ENCODE measurements around the gene BDP1.
"Not testable (repeated sequence)": the region's sequence is repeated elsewhere in the genome, so short reads cannot be mapped to it uniquely, and the experiment has no call there.

Gene BDP1

DNA sequence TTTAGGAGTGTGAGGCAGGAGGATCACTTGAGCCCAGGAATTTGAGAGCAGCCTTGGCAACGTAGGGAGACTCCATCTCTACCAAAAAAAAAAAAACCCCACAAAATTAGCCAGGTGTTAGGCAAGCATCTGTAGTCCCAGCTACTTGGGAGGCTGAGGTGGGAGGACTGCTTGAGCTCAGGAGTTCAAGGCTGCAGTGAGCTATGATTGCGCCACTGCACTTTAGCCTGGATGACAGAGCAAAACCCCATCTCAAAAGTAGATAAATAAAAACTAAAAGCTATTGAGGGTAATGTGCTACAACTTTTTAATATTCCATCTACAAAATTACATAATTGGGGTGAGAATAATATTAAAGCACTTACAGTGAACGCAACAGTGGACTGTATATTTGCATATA lies 5.9 kb downstream of the BDP1 start:
- no peak for FAIRE-seq

DNA sequence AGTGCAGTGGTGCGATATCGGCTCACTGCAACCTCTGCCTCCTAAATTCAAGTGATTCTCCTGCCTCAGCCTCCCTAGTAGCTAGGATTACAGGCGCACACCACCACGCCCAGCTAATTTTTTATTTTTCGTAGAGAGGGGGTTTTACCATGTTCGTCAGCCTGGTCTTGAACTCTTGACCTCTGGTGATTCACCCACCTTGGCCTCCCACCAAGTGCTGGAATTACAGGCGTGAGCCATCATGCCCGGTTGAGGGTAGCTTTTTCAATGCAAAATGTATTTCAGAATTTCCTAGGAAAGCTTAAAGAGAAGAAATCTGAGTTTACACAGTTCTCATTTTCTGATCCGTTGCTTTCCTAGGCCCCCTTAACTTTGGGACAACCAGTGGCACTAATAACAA lies 15.7 kb downstream of the BDP1 start:
- FAIRE-seq (no peak), DNase-seq (ENCODE audit: insufficient read length, low spot score) (no peak)

More for the DNA sequence above, 5.9 kb downstream of the BDP1 start:
- no peak for DNase-seq (ENCODE audit: insufficient read length, low spot score)

GRCh38 chr5:71475788-71476384 lies 20.4 kb downstream of the BDP1 start:
- DNase-seq (ENCODE audit: insufficient read length, low spot score) = peak; percentile 44

DNA sequence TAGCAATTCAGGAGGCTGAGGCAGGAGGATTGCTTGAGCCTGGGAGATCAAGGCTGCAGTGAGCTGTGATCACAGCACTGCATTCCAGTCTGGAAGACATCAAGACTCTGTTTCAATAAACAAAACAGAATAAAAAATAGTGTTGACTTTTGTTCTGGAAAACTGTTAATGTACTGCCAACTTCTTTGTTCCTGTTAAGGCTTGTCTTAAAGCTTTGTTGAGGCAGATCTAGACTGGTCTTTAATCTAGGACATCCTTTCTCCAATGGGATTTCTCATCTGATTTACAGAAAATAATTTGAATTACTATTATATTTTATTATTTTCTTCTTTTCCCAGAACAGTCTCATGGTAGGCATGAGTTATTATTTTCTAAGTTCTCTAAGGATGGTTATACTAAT lies 26.0 kb downstream of the BDP1 start:
- FAIRE-seq (no peak), DNase-seq (ENCODE audit: insufficient read length, low spot score) (no peak)

More at GRCh38 chr5:71475788-71476384, 20.4 kb downstream of the BDP1 start:
- FAIRE-seq = no peak

DNA sequence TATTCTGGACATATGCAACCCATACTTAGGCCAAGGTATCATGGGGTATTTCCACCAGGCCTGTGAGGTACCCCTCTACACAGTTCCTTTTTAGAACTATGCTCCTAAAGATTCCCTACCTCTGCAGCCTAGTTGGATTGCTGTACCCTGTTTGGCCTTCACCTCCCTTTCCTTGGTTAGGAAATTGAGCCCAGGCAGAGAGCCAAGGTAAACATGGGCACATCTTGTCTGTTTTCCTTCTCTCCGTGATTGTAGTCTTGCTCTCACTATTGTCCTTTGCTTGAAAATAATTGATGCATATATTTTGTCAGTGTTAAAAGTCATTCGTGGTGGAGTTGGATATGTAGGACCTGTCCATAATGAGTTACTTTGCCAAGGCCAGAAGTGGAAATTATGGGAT lies 26.7 kb downstream of the BDP1 start:
- FAIRE-seq (peak; percentile 70), DNase-seq (ENCODE audit: insufficient read length, low spot score) (no peak)

GRCh38 chr5:71483355-71483754 lies 27.9 kb downstream of the BDP1 start:
- FAIRE-seq (no peak), DNase-seq (ENCODE audit: insufficient read length, low spot score) (peak; percentile 37)

DNA sequence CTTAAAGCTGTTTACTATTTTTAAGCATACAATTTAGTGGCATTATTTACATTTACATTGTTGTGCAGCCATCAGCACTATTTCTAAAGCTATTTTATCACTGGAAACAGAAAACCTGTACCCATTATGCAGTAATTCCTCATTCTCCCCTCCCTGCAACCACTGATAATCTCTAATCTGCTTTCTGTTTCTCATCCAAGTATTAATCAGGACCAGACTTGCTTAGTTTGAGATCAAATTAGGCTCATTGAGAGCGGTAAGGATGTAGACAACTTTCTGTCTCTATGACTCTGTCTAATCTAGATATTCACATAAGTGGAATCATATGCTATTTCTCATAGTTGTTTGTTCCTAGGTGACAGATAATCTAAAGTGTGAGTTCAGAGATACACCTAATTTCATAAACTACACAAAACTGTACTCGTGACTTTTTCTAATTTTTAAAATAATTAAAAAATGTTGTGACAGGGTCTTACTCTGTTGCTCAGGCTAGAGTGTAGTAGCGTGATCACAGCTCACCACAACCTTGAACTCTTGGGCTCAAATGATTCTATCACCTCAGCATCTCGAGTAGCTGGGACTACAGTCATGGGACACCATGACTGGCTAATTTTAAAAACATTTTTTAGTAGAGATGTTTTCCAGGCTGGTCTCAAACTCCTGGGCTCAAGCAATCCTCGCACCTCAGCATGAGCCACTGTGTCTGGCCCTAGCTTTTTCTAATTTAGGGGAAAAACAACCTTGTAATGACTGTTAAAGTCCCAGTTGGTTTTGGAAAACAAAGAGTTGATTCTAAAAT lies 37.6 kb downstream of the BDP1 start:
- no peak for FAIRE-seq
- DNase-seq (ENCODE audit: insufficient read length, low spot score) = no peak

DNA sequence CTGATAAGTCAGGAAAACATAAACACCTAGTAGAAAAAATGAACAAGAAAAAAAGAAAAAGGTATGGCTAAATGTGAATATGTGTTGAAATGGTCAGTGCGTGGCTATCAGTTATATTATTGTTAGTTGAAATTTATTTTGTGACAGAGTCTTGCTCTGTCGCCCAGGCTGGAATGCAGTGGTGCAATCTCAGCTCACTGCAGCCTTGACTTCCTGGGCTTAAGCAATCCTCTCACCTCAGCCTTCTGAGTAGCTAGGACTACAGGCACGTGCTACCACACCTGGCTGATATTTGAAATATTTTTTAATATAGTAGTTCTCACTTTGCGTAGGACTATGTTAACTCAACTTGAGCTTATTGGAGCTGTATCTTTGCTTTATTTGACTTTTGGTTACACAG lies 38.8 kb downstream of the BDP1 start:
- FAIRE-seq; DNase-seq (ENCODE audit: insufficient read length, low spot score): not testable (repeated sequence)

GRCh38 chr5:71498756-71499155 lies 43.3 kb downstream of the BDP1 start:
- DNase-seq (ENCODE audit: insufficient read length, low spot score); FAIRE-seq: not testable (repeated sequence)

- FAIRE-seq = no peak
- DNase-seq (ENCODE audit: insufficient read length, low spot score) = no peak
Observed at GRCh38 chr5:71503536-71503935, 48.1 kb downstream of the BDP1 start.

GRCh38 chr5:71522151-71522550 lies 66.7 kb downstream of the BDP1 start:
- DNase-seq (ENCODE audit: insufficient read length, low spot score) (no peak), FAIRE-seq (no peak)

- DNase-seq (ENCODE audit: insufficient read length, low spot score); FAIRE-seq: not testable (repeated sequence)
Observed at GRCh38 chr5:71525611-71526010, 70.2 kb downstream of the BDP1 start.

GRCh38 chr5:71528206-71528605 lies 72.8 kb downstream of the BDP1 start:
- DNase-seq (ENCODE audit: insufficient read length, low spot score) = no peak
- no peak for FAIRE-seq

DNA sequence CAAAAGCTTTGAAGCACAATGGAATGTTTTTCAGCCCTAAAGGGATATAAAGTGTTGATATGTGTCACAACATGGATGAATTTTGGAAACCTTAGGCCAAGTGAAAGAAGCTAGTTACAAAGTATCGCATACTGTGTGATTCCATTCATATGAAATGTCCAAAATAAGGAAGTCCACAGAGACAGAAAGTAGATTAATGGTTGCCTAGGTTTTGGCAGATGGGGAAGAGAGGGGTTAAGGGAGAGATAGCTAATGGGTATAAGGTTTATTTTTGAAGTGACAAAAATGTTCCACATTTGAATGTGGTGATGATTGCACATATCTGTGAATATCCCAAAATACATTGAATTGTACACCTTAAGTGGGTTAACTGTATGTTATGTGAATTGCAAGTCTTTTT lies 74.2 kb downstream of the BDP1 start:
- FAIRE-seq (peak; percentile 16), DNase-seq (ENCODE audit: insufficient read length, low spot score) (no peak)

DNA sequence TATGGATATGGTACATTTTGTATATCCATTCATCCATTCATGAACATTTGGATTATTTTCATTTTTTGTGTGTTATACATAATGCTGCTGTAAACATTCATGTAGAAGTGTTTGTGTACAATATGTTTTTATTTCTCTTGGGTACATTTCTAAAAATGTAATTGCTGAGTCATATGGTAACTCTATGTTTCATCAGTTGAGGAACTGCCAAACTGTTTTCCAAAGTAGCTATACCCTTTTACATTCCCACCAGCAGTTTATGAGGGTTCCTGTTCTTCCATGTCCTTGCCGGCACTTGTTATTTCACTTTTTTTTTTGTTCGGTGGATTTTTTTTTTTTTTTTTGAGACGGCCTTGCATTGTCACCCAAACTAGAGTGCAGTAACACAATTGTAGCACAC lies 77.7 kb downstream of the BDP1 start:
- no peak for FAIRE-seq
- DNase-seq (ENCODE audit: insufficient read length, low spot score) = no peak

DNA sequence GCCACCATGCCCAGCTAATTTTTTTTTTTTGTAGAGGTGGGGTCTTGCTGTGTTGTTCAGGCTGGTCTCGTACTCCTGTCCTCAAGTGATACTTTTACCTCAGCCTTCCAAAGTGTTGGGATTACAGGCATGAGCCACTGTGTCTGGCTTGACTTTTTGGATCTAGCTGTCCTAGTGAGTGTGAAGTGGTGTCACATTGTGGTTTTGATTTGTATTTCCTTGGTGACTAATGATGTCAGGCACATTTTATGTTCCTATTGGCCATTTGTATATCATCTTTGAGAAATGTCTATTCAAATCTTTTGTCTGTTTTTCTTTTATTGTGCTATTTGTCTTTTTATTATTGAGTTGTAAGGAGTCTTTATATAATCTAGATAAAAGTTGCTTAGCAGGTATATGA lies 78.2 kb downstream of the BDP1 start:
- FAIRE-seq (no peak), DNase-seq (ENCODE audit: insufficient read length, low spot score) (no peak)

- FAIRE-seq (no peak), DNase-seq (ENCODE audit: insufficient read length, low spot score) (no peak)
Observed at GRCh38 chr5:71537687-71538086, 82.2 kb downstream of the BDP1 start.

GRCh38 chr5:71550885-71551284 lies 95.4 kb downstream of the BDP1 start:
- DNase-seq (ENCODE audit: insufficient read length, low spot score); FAIRE-seq: not testable (repeated sequence)

DNA sequence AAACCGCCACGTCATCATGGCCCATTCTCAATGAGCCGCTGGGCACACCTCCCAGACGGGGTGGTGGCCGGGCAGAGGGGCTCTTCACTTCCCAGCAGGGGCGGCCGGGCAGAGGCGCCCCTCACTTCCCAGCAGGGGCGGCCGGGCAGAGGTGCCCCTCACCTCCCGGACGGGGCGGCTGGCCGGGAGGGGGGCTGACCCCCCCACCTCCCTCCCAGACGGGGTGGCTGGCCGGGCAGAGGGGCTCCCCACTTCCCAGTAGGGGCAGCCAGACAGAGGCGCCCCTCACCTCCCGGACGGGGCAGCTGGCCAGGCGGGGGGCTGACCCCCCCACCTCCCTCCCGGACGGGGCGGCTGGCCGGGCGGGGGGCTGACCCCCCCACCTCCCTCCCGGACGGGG lies 96.1 kb downstream of the BDP1 start:
- not testable (repeated sequence) for FAIRE-seq; DNase-seq (ENCODE audit: insufficient read length, low spot score)

DNA sequence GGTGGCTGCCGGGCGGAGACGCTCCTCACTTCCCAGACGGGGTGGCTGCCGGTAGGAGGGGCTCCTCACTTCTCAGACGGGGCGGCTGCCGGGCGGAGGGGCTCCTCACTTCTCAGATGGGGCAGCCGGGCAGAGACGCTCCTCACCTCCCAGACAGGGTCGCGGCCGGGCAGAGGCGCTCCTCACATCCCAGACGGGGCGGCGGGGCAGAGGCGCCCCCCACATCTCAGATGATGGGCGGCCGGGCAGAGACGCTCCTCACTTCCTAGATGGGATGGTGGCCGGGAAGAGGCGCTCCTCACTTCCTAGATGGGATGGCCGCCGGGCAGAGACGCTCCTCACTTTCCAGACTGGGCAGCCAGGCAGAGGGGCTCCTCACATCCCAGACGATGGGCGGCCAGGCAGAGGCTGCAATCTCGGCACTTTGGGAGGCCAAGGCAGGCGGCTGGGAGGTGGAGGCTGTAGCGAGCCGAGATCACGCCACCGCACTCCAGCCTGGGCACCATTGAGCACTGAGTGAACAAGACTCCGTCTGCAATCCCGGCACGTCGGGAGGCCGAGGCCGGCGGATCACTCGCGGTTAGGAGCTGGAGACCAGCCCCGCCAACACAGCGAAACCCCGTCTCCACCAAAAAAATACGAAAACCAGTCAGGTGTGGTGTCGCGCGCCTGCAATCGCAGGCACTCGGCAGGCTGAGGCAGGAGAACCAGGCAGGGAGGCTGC lies 96.7 kb downstream of the BDP1 start:
- not testable (repeated sequence) for DNase-seq (ENCODE audit: insufficient read length, low spot score)

DNA sequence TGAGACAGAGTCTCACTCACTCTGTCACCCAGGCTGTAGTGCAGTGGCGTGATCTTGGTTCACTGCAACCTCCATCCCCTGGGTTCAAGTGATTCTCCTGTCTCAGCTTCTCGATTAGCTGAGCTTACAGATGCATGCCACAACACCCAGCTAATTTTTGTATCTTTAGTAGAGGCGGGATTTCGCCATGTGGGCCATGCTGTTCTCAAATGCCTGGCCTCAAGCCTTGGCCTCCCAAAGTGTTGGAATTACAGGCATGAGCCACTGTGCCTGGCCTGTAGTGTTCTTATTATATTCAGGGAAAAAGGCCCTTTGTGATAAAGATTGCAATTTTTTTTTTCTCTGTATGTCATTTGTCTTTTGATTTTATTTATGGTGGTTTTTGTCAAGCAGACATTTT lies 107.7 kb downstream of the BDP1 start:
- DNase-seq (ENCODE audit: insufficient read length, low spot score) (no peak), FAIRE-seq (no peak)

More for the DNA sequence above, 96.7 kb downstream of the BDP1 start:
- not testable (repeated sequence) for FAIRE-seq
